Stimulated activated CD4-positive, alpha-beta T cell treated with anti-CD3 and anti-CD28 coated beads, Interleukin-4, amount 100 ng/mL, for 48 hours (primary cell): ENCODE results near the gene MEP1A.
"Not testable (repeated sequence)": the region's sequence is repeated elsewhere in the genome, so short reads cannot be mapped to it uniquely, and the experiment has no call there.

ENCODE experiments used
- DNase-seq, 2 donors: peaks; one replicate each; pipeline ENCODE4 v3.0.0-alpha.2; 2020; ENCODE audit warnings: low read depth in 2 of 2

Gene MEP1A

GRCh38 chr6:46834257-46834916 lies 41.2 kb downstream of the MEP1A start:
- not testable (repeated sequence) for DNase-seq

GRCh38 chr6:46834991-46835390 lies 41.8 kb downstream of the MEP1A start:
- not testable (repeated sequence) for DNase-seq

- DNase-seq = no peak
These were observed 44.8 kb downstream of the MEP1A start for GRCh38 chr6:46838033-46838432.

- DNase-seq = not testable (repeated sequence)
These were observed 49.2 kb downstream of the MEP1A start for GRCh38 chr6:46842252-46842846.

- no peak for DNase-seq
These were observed 51.9 kb downstream of the MEP1A start for GRCh38 chr6:46845126-46845525.

- peak; percentile 48 to 64 for DNase-seq
These were observed 55.6 kb downstream of the MEP1A start for GRCh38 chr6:46848684-46849360.

GRCh38 chr6:46849361-46849690 lies 56.1 kb downstream of the MEP1A start:
- DNase-seq = no peak

GRCh38 chr6:46850792-46851191 lies 57.6 kb downstream of the MEP1A start:
- DNase-seq = no peak

- DNase-seq = not testable (repeated sequence)
These were observed 58.4 kb downstream of the MEP1A start for GRCh38 chr6:46851576-46851975.

GRCh38 chr6:46855966-46856365 lies 62.8 kb downstream of the MEP1A start:
- peak; percentile 7 to 14 for DNase-seq

- DNase-seq = no peak
These were observed 69.2 kb downstream of the MEP1A start for GRCh38 chr6:46862381-46862780.

- DNase-seq = no peak
These were observed 70.6 kb downstream of the MEP1A start for GRCh38 chr6:46863791-46864190.

- no peak for DNase-seq
These were observed 72.0 kb downstream of the MEP1A start for GRCh38 chr6:46865221-46865620.

- DNase-seq = no peak
These were observed 74.2 kb downstream of the MEP1A start for GRCh38 chr6:46867411-46867810.

- DNase-seq = no peak
These were observed 82.9 kb downstream of the MEP1A start for GRCh38 chr6:46876126-46876525.

- DNase-seq = no peak
These were observed 85.8 kb downstream of the MEP1A start for GRCh38 chr6:46879003-46879402.

- no peak for DNase-seq
These were observed 89.5 kb downstream of the MEP1A start for GRCh38 chr6:46882645-46883044.

GRCh38 chr6:46888031-46888430 lies 94.8 kb downstream of the MEP1A start:
- no peak for DNase-seq

GRCh38 chr6:46888578-46888977 lies 95.4 kb downstream of the MEP1A start:
- DNase-seq = no peak
